GM23248 (cell line): ENCODE measurements around the gene METRNL. TPM values are rescaled to one million over a fixed set of nuclear protein-coding genes. Genes with fewer than 3 reads are reported as not detected.
"Not testable (repeated sequence)": the region's sequence is repeated elsewhere in the genome, so short reads cannot be mapped to it uniquely, and the experiment has no call there.

Source experiments
- DNase-seq: peaks from one replicate; pipeline ENCODE4 v3.0.0-alpha.2; 2015
- H2AFZ ChIP-seq: fragments of 200-600 bp; sonication (generic); 2 replicates; pipeline ENCODE4 v1.6.1; 2016; ENCODE audit warnings: antibody characterized with exemption
- H3F3A ChIP-seq: fragments of 200-600 bp; sonication (generic); 2 replicates; pipeline ENCODE4 v1.6.1; 2016; ENCODE audit warnings: mild to moderate bottlenecking, antibody characterized with exemption, mixed run types; ENCODE audit not compliant: insufficient read depth
- H3K27ac ChIP-seq: fragments of 200-600 bp; sonication (generic); 2 replicates; pipeline ENCODE4 v1.5.1; 2016; ENCODE audit warnings: mild to moderate bottlenecking
- H3K27me3 ChIP-seq: fragments of 200-600 bp; sonication (generic); replicated peaks from 2 replicates; pipeline ENCODE4 v1.6.1; 2016; ENCODE audit warnings: mild to moderate bottlenecking; ENCODE audit not compliant: insufficient read depth
- H3K36me3 ChIP-seq: fragments of 200-600 bp; sonication (generic); 2 replicates; pipeline ENCODE4 v1.6.1; 2016; ENCODE audit warnings: low read depth, mild to moderate bottlenecking
- H3K4me1 ChIP-seq: fragments of 200-600 bp; sonication (generic); 2 replicates; pipeline ENCODE4 v1.6.1; 2016; ENCODE audit warnings: mild to moderate bottlenecking; ENCODE audit not compliant: insufficient read depth
- H3K4me2 ChIP-seq: fragments of 200-600 bp; sonication (generic); one replicate; pipeline ENCODE4 v1.6.1; 2016; ENCODE audit warnings: mild to moderate bottlenecking; ENCODE audit not compliant: unreplicated experiment
- H3K4me3 ChIP-seq: fragments of 200-600 bp; sonication (generic); 2 replicates; pipeline ENCODE4 v1.5.1; 2016; ENCODE audit warnings: mild to moderate bottlenecking
- H3K79me2 ChIP-seq: fragments of 200-600 bp; sonication (generic); 2 replicates; pipeline ENCODE4 v1.6.1; 2016; ENCODE audit warnings: mild to moderate bottlenecking; ENCODE audit not compliant: insufficient read depth
- H3K9ac ChIP-seq: fragments of 200-600 bp; sonication (generic); 2 replicates; pipeline ENCODE4 v1.6.1; 2016; ENCODE audit warnings: mild to moderate bottlenecking
- H3K9me2 ChIP-seq: fragments of 200-600 bp; sonication (generic); 2 replicates; pipeline ENCODE4 v1.6.1; 2016; ENCODE audit warnings: mixed run types, mild to moderate bottlenecking, moderate library complexity; ENCODE audit not compliant: insufficient read depth
- H3K9me3 ChIP-seq: fragments of 200-600 bp; sonication (generic); one replicate; pipeline ENCODE4 v1.6.1; 2017; ENCODE audit warnings: low read depth
- H4K20me1 ChIP-seq: fragments of 200-600 bp; sonication (generic); 2 replicates; pipeline ENCODE4 v1.6.0; 2016; ENCODE audit not compliant: insufficient read depth
- EZH2 ChIP-seq: fragments of 200-600 bp; sonication (generic); IDR thresholded peaks from 2 replicates; pipeline ENCODE4 v1.6.1; 2018; ENCODE audit warnings: antibody characterized with exemption, mild to moderate bottlenecking; ENCODE audit not compliant: insufficient read depth, poor library complexity, severe bottlenecking
- EZH2phosphoT487 ChIP-seq: fragments of 200-600 bp; sonication (generic); IDR thresholded peaks from 2 replicates; pipeline ENCODE4 v1.6.1; 2018; ENCODE audit warnings: antibody characterized with exemption, moderate library complexity, mild to moderate bottlenecking, low read depth; ENCODE audit not compliant: insufficient read depth
- WGBS, 2 experiments: methylation state at CpG; one replicate each; pipeline ENCODE4 v1.1.6; 2015 to 2017; ENCODE audit warnings: low lambda C conversion rate in 2 of 2, low coverage in 1 of 2; ENCODE audit errors: missing lambda C conversion rate in 2 of 2; 5-methylcytosine and 5-hydroxymethylcytosine counted together
- in situ Hi-C: fragments of 300-500 bp; cut with MboI; formaldehyde crosslinking; loops from 2 replicates; pipeline ENCODE4 v1.15.0; 2020
- polyA plus RNA-seq: library from polyadenylated mRNA; unstranded; fragments of >200 nt; fragmentation: Nextera tagmentation; extraction: Ambion mirVana; gene quantifications from 2 replicates; pipeline ENCODE4 v1.2.1, GENCODE V29; 2016
- total RNA-seq: library from RNA; depleted of rRNA; stranded (reverse); fragments of >200 nt; shearing (Covaris generic); gene quantifications from 2 replicates; pipeline ENCODE4 v1.2.3, GENCODE V29; 2014

METRNL gene
- total and polyA plus RNA-seq, 2 experiments from 2014 or later = 28.4 to 305 TPM

DNA sequence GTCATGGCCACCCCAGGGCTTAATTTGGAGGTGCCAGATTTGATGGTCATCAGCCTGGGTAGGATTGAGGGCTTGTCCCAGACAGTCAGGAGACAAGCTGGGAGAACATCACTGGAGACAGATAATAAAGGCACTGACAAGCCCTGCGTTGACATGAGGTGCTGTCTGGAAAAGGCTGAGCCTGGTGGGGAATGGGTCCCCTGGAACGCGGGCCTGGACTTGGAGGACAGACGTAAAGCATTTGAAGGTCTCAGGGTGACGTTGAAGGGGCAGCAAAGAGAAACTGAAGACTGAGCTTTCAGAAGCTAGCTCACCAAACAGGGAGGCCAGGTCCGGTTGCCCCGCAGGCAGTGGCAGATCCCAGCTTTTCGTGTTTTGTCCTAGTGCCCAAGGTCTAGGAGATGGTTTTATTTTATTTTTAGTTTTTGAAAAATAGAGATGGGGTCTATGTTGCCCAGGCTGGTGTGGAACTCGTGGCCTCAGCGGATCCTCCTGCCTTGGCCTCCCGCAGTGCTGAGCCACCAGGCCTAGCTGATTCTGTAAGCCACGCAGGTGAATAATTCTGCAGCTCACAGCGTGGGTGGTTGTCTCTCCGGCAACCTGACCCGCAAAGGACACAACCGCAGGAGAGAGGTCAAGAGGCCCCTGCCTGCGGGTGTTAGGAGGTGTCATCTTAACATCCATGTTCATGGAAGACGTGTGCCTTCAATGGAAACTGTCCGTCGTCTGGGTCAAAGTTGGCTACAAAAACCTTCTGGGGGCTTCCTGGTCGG lies 37.6 kb downstream of the METRNL start:
- no peaks in the 10 kb centered on the region for H3K9me2 ChIP-seq
- H3K9me3 ChIP-seq = no peaks in the 10 kb centered on the region
- TF ChIP-seq EZH2 = no peak
- TF ChIP-seq EZH2phosphoT487 = no peak
- H3K36me3 ChIP-seq = no peaks in the 10 kb centered on the region
- H4K20me1 ChIP-seq = no peaks in the 10 kb centered on the region
- no peak overlapping the region for H3K27ac ChIP-seq
- WGBS, 2 experiments = 93 to 94% methylated on average over 21 of the region's 21 CpGs
- H3K9ac ChIP-seq = no peak overlapping the region
- H3K79me2 ChIP-seq = no peaks in the 10 kb centered on the region
- no peak overlapping the region for H2AFZ ChIP-seq
- in situ Hi-C loops = no loop called here
- H3K27me3 ChIP-seq = no peaks in the 10 kb centered on the region
- no peak overlapping the region for H3K4me2 ChIP-seq
- no peak for DNase-seq
- no peak overlapping the region for H3K4me3 ChIP-seq
- H3F3A ChIP-seq = peaks cover 8% of the 10 kb centered on the region; the same call in 1 of the 2 replicates
- no peaks in the 10 kb centered on the region for H3K4me1 ChIP-seq

- TF ChIP-seq EZH2phosphoT487 = no peak
- no peak for TF ChIP-seq EZH2
Measured at GRCh38 chr17:83117583-83117982, 38.2 kb downstream of the METRNL start.

GRCh38 chr17:83118071-83118841 lies 38.8 kb downstream of the METRNL start:
- peaks cover 4% of the 10 kb centered on the region; the same call in 1 of the 2 replicates for H3K4me1 ChIP-seq
- in situ Hi-C loops = no loop called here
- no peak overlapping the region for H3K27ac ChIP-seq
- H3K4me3 ChIP-seq = no peak overlapping the region
- no peaks in the 10 kb centered on the region for H3K9me2 ChIP-seq
- 86 to 88% methylated on average over 22 of the region's 22 CpGs for WGBS, 2 experiments
- H3K4me2 ChIP-seq = no peak overlapping the region
- H4K20me1 ChIP-seq = no peaks in the 10 kb centered on the region
- no peak for DNase-seq
- peaks cover 14% of the 10 kb centered on the region; the same call in 1 of the 2 replicates for H3F3A ChIP-seq
- no peak overlapping the region for H2AFZ ChIP-seq
- H3K9ac ChIP-seq = no peak overlapping the region
- H3K79me2 ChIP-seq = no peaks in the 10 kb centered on the region
- no peaks in the 10 kb centered on the region for H3K36me3 ChIP-seq
- H3K9me3 ChIP-seq = no peaks in the 10 kb centered on the region
- TF ChIP-seq EZH2 = no peak
- TF ChIP-seq EZH2phosphoT487 = no peak
- H3K27me3 ChIP-seq = no peaks in the 10 kb centered on the region

More at GRCh38 chr17:83117583-83117982, 38.2 kb downstream of the METRNL start:
- H3K27ac ChIP-seq = no peak overlapping the region
- no peak overlapping the region for H3K9ac ChIP-seq
- no peaks in the 10 kb centered on the region for H3K9me2 ChIP-seq
- no peak overlapping the region for H3K4me2 ChIP-seq
- no peaks in the 10 kb centered on the region for H3K79me2 ChIP-seq
- no peaks in the 10 kb centered on the region for H3K4me1 ChIP-seq
- peaks cover 14% of the 10 kb centered on the region; the same call in 1 of the 2 replicates for H3F3A ChIP-seq
- no peak overlapping the region for H3K4me3 ChIP-seq
- no peaks in the 10 kb centered on the region for H3K36me3 ChIP-seq
- H4K20me1 ChIP-seq = no peaks in the 10 kb centered on the region
- WGBS, 2 experiments = 82% methylated on average over 5 of the region's 5 CpGs
- H3K27me3 ChIP-seq = no peaks in the 10 kb centered on the region
- in situ Hi-C loops = no loop called here
- DNase-seq = no peak
- H3K9me3 ChIP-seq = no peaks in the 10 kb centered on the region
- no peak overlapping the region for H2AFZ ChIP-seq

DNA sequence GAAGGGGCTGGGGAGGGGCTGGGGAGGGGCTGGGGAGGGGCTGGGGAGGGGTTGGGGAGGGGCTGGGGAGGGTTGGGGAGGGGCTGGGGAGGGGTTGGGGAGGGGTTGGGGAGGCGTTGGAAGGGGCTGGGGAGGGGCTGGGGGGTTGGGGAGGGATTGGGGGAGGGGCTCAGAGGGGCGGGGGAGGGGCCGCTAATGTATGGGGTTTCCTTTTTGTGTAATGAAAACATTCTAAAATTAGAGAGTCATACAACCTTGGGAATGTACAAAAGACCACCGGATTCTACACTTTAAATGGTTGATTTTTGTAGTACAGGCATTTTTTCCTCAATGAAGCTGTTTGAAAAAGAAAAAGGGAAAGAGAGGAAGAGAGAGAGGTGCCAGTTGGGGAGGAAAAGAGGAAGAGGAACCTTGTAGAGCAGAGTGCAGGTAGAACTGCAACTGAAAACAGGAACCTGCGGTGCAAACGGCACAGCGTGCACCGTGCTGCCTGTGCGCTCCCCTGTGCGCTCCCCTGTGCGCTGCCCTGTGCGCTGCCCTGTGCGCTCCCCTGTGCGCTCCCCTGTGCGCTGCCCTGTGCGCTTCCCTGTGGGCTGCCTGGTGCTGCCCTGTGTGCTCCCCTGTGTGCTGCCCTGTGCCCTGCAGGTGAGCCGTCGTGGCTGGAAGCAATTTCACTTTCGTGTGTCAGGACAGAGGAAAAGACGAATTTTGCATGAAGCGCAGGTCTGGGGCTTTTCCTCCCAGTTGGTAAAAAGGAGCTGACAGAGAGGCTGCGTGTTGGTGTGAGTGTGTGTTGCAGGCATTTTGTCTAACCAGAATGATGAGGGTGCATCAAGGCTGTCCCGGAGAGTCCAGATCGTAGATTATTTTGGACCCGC lies 40.8 kb downstream of the METRNL start:
- TF ChIP-seq EZH2phosphoT487 (no peak), EZH2 (no peak)
- Histone ChIP-seq H3K9me2 (no peaks in the 10 kb centered on the region), H3K9ac (no peak overlapping the region), H3K4me2 (no peak overlapping the region), H3F3A (peaks cover 14% of the 10 kb centered on the region; the same call in 1 of the 2 replicates), H3K9me3 (no peaks in the 10 kb centered on the region), H3K4me3 (no peak overlapping the region), H4K20me1 (no peaks in the 10 kb centered on the region), H3K27ac (no peak overlapping the region), H3K79me2 (no peaks in the 10 kb centered on the region), H3K4me1 (peaks cover 7% of the 10 kb centered on the region; the same call in 1 of the 2 replicates), H2AFZ (no peak overlapping the region), H3K27me3 (no peaks in the 10 kb centered on the region), H3K36me3 (no peaks in the 10 kb centered on the region)
- 88 to 91% methylated on average over 22 to 25 of the region's 25 CpGs for WGBS, 2 experiments
- in situ Hi-C loops = no loop called here
- no peak for DNase-seq

DNA sequence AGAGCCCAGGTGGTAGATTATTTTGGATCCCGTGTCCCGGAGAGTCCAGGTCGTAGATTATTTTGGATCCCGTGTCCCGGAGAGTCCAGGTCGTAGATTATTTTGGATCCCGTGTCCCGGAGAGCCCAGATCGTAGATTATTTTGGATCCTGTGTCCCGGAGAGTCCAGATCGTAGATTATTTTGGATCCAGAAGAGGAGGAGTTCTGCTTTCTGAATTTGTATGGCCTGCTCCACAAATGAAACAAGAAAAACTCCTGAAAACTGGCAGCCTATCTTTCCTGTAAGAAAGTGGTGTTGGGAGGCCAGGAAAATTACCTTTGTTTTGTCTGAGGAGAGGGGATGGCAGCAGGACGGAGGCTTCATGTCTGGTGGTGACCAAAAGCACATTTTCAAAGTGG lies 42.1 kb downstream of the METRNL start:
- H3K36me3 ChIP-seq, H3K79me2 ChIP-seq, H4K20me1 ChIP-seq, H3K27me3 ChIP-seq, H2AFZ ChIP-seq, H3K9ac ChIP-seq, H3K9me3 ChIP-seq, H3K4me3 ChIP-seq, H3K27ac ChIP-seq, H3K4me2 ChIP-seq, in situ Hi-C loops, DNase-seq, H3K9me2 ChIP-seq: not testable (repeated sequence)
- peaks cover 14% of the 10 kb centered on the region for H3F3A ChIP-seq
- H3K4me1 ChIP-seq = peaks cover 16% of the 10 kb centered on the region; the same call in 1 of the 2 replicates
- 76 to 83% methylated on average over 10 to 12 of the region's 12 CpGs for WGBS, 2 experiments
